T-helper 17 cell (primary cell): ENCODE data around the gene MEGF8. TPM values are rescaled to one million over a fixed set of nuclear protein-coding genes. Genes with fewer than 3 reads are reported as not detected.

Experiments used
- ATAC-seq: fragments of 150-1000 bp; cut with Tn5 transposase; 2 replicates; pipeline ENCODE4 v1.10.0; 2021; ENCODE audit warnings: mild to moderate bottlenecking, moderate library complexity
- DNase-seq, 3 donors: peaks; one replicate each; pipeline versions ENCODE4 v3.0.0 to v3.0.0-alpha.2; 2020 to 2021
- H3K9me3 ChIP-seq: one replicate; pipeline ENCODE4 v1.7.0; 2013; ENCODE audit warnings: low read length, mild to moderate bottlenecking; ENCODE audit not compliant: control insufficient read depth, poor library complexity, severe bottlenecking
- H3K27ac Mint-ChIP-seq: one replicate; pipeline ENCODE4 v1.8.0; 2022; ENCODE audit warnings: mild to moderate bottlenecking, moderate library complexity, mixed read lengths
- H3K27me3 Mint-ChIP-seq: one replicate; pipeline ENCODE4 v1.8.0; 2022; ENCODE audit warnings: mixed read lengths
- H3K36me3 Mint-ChIP-seq: one replicate; pipeline ENCODE4 v1.8.0; 2022; ENCODE audit warnings: low read depth, mixed read lengths
- H3K4me1 Mint-ChIP-seq: one replicate; pipeline ENCODE4 v1.8.0; 2022; ENCODE audit warnings: mild to moderate bottlenecking, mixed read lengths
- H3K4me3 Mint-ChIP-seq: one replicate; pipeline ENCODE4 v1.8.0; 2022; ENCODE audit warnings: mild to moderate bottlenecking, moderate library complexity, mixed read lengths
- total RNA-seq, 4 donors: library from RNA in 2 of 4; stranded (reverse) in 2 of 4; gene quantifications; one replicate each; pipeline ENCODE4 v1.2.3 and lab custom pipeline; 2022 to 2026

The MEGF8 gene
- total RNA-seq, 2 donors from 2014 or later, result 4.6 to 6.1 TPM

GRCh38 chr19:42303876-42304275, 21.6 kb upstream of the MEGF8 start:
- H3K36me3 Mint-ChIP-seq, result peaks cover 2% of the 10 kb centered on the region
- H3K9me3 ChIP-seq, result no peaks in the 10 kb centered on the region
- no peak for ATAC-seq
- H3K4me1 Mint-ChIP-seq, result peaks cover 14% of the 10 kb centered on the region
- peak overlapping the region; percentile 82 for H3K27ac Mint-ChIP-seq
- H3K27me3 Mint-ChIP-seq, result no peaks in the 10 kb centered on the region
- no peak for DNase-seq
- peak overlapping the region; percentile 36 for H3K4me3 Mint-ChIP-seq

- DNase-seq (no peak), ATAC-seq (no peak)
- Mint-ChIP-seq H3K4me1 (peaks cover 10% of the 10 kb centered on the region), H3K4me3 (no peak overlapping the region), H3K36me3 (peaks cover 2% of the 10 kb centered on the region), H3K27me3 (peaks cover 9% of the 10 kb centered on the region), H3K27ac (no peak overlapping the region)
- H3K9me3 ChIP-seq, result no peaks in the 10 kb centered on the region
Observed at GRCh38 chr19:42306646-42307045, 18.8 kb upstream of the MEGF8 start.

GRCh38 chr19:42309686-42310085, 15.7 kb upstream of the MEGF8 start:
- Mint-ChIP-seq H3K36me3 (peaks cover 2% of the 10 kb centered on the region), H3K27me3 (peaks cover 35% of the 10 kb centered on the region), H3K4me1 (peaks cover 7% of the 10 kb centered on the region), H3K4me3 (no peak overlapping the region), H3K27ac (no peak overlapping the region)
- ATAC-seq, result no peak
- H3K9me3 ChIP-seq, result no peaks in the 10 kb centered on the region
- no peak for DNase-seq

GRCh38 chr19:42311657-42312056, 13.8 kb upstream of the MEGF8 start:
- Mint-ChIP-seq H3K36me3 (peaks cover 4% of the 10 kb centered on the region), H3K27ac (no peak overlapping the region), H3K4me3 (no peak overlapping the region), H3K4me1 (peaks cover 7% of the 10 kb centered on the region), H3K27me3 (peaks cover 41% of the 10 kb centered on the region)
- DNase-seq (no peak), ATAC-seq (no peak)
- no peaks in the 10 kb centered on the region for H3K9me3 ChIP-seq

- H3K36me3 Mint-ChIP-seq, result peaks cover 4% of the 10 kb centered on the region
- no peak overlapping the region for H3K27ac Mint-ChIP-seq
- H3K4me3 Mint-ChIP-seq, result peak overlapping the region; percentile 82
- H3K27me3 Mint-ChIP-seq, result peaks cover 41% of the 10 kb centered on the region
- ATAC-seq (no peak), DNase-seq (no peak)
- peaks cover 13% of the 10 kb centered on the region for H3K4me1 Mint-ChIP-seq
- H3K9me3 ChIP-seq, result no peaks in the 10 kb centered on the region
Observed at GRCh38 chr19:42312370-42312769, 13.1 kb upstream of the MEGF8 start.

GRCh38 chr19:42313096-42313839, 12.2 kb upstream of the MEGF8 start, which contains the start of gene TMEM145:
TSS of gene TMEM145 (plus strand) at chr19:42313309. CDS start at chr19:42313377, 68 bp downstream.
- peaks cover 15% of the 10 kb centered on the region for H3K4me1 Mint-ChIP-seq
- no peak within 1 kb of the TSS for H3K27ac Mint-ChIP-seq
- H3K36me3 Mint-ChIP-seq, result peaks cover 2% of the 10 kb centered on the region
- H3K9me3 ChIP-seq, result no peaks in the 10 kb centered on the region
- DNase-seq, result no peak
- H3K27me3 Mint-ChIP-seq, result peaks cover 41% of the 10 kb centered on the region
- ATAC-seq, result peak; percentile 84
- peak within 1 kb of the TSS; percentile 82 for H3K4me3 Mint-ChIP-seq

- peak overlapping the region; percentile 82 for H3K4me3 Mint-ChIP-seq
- no peak overlapping the region for H3K27ac Mint-ChIP-seq
- ATAC-seq, result no peak
- DNase-seq, result no peak
- H3K9me3 ChIP-seq, result no peaks in the 10 kb centered on the region
- H3K36me3 Mint-ChIP-seq, result peaks cover 2% of the 10 kb centered on the region
- peaks cover 41% of the 10 kb centered on the region for H3K27me3 Mint-ChIP-seq
- H3K4me1 Mint-ChIP-seq, result peaks cover 15% of the 10 kb centered on the region
Observed at GRCh38 chr19:42313840-42314755, 11.3 kb upstream of the MEGF8 start.

GRCh38 chr19:42315024-42315423, 10.4 kb upstream of the MEGF8 start:
- H3K27ac Mint-ChIP-seq, result no peak overlapping the region

GRCh38 chr19:42316223-42317211, 8.9 kb upstream of the MEGF8 start:
- Mint-ChIP-seq H3K4me3 (no peak overlapping the region), H3K4me1 (peaks cover 15% of the 10 kb centered on the region), H3K27ac (no peak overlapping the region), H3K27me3 (peaks cover 32% of the 10 kb centered on the region), H3K36me3 (peaks cover 2% of the 10 kb centered on the region)
- DNase-seq (no peak), ATAC-seq (no peak)
- no peaks in the 10 kb centered on the region for H3K9me3 ChIP-seq

More at GRCh38 chr19:42315024-42315423, 10.4 kb upstream of the MEGF8 start:
- no peaks in the 10 kb centered on the region for H3K9me3 ChIP-seq
- Mint-ChIP-seq H3K4me3 (no peak overlapping the region), H3K4me1 (peaks cover 15% of the 10 kb centered on the region), H3K27me3 (peaks cover 41% of the 10 kb centered on the region), H3K36me3 (peaks cover 2% of the 10 kb centered on the region)
- no peak for DNase-seq
- no peak for ATAC-seq

GRCh38 chr19:42317535-42317934, 7.9 kb upstream of the MEGF8 start:
- Mint-ChIP-seq H3K27ac (no peak overlapping the region), H3K4me1 (peaks cover 15% of the 10 kb centered on the region), H3K36me3 (peaks cover 2% of the 10 kb centered on the region), H3K4me3 (no peak overlapping the region), H3K27me3 (peaks cover 23% of the 10 kb centered on the region)
- H3K9me3 ChIP-seq, result no peaks in the 10 kb centered on the region
- no peak for ATAC-seq
- DNase-seq, result no peak

- Mint-ChIP-seq H3K27ac (no peak overlapping the region), H3K4me1 (peaks cover 10% of the 10 kb centered on the region), H3K27me3 (peaks cover 6% of the 10 kb centered on the region), H3K36me3 (peaks cover 6% of the 10 kb centered on the region), H3K4me3 (no peak overlapping the region)
- no peak for DNase-seq
- no peaks in the 10 kb centered on the region for H3K9me3 ChIP-seq
- ATAC-seq, result no peak
Observed at GRCh38 chr19:42322305-42322704, 3.1 kb upstream of the MEGF8 start.

- H3K36me3 Mint-ChIP-seq, result peaks cover 6% of the 10 kb centered on the region
- H3K4me1 Mint-ChIP-seq, result peaks cover 14% of the 10 kb centered on the region
- ATAC-seq (no peak), DNase-seq (no peak)
- peaks cover 6% of the 10 kb centered on the region for H3K27me3 Mint-ChIP-seq
- no peaks in the 10 kb centered on the region for H3K9me3 ChIP-seq
- no peak overlapping the region for H3K4me3 Mint-ChIP-seq
- no peak overlapping the region for H3K27ac Mint-ChIP-seq
Observed at GRCh38 chr19:42323473-42323851, 2.0 kb upstream of the MEGF8 start.
